Hematopoietic multipotent progenitor cell (in vitro differentiated cells): ENCODE data around the gene ABHD12. TPM values are rescaled to one million over a fixed set of nuclear protein-coding genes. Genes with fewer than 3 reads are reported as not detected.

ENCODE experiments used
- small RNA-seq: library from RNA; depleted of rRNA; stranded (forward); fragments of <200 nt; gene quantifications from one replicate; pipeline ENCODE3, GENCODE V24; 2012
- total RNA-seq: library from RNA; depleted of rRNA; stranded (reverse); fragments of >200 nt; gene quantifications from one replicate; pipeline ENCODE4 v1.2.3, GENCODE V29; 2012

The ABHD12 gene
- total RNA-seq, 1 donor: 20.2 TPM

Small RNA genes lying within 50 kb of the gene (small RNA-seq; reads per million reads assigned to genes)
- not detected for gene AL121772.2

Other genes starting within 250 kb of the ABHD12 start
- gene ENTPD6, start 195.1 kb downstream of the ABHD12 start, total RNA-seq: 43.6 TPM
- gene PYGB, start 142.8 kb downstream of the ABHD12 start, total RNA-seq: 31.5 TPM
- 3.2 TPM for gene GINS1, start 16.8 kb upstream of the ABHD12 start, total RNA-seq
- gene NINL, start 194.7 kb upstream of the ABHD12 start, total RNA-seq: under 0.01 TPM
- gene NANP, start 233.2 kb upstream of the ABHD12 start, total RNA-seq: 1.9 TPM